Ishikawa (cell line): Measurements from ENCODE around the gene PDE4B.

ENCODE experiments used
- CEBPB ChIP-seq: IDR thresholded peaks from 2 replicates; pipeline ENCODE4 v1.6.1; 2012
- CREB1 ChIP-seq: IDR thresholded peaks from 2 replicates; pipeline ENCODE4 v1.6.1; 2012; ENCODE audit warnings: low read depth
- EGR1 ChIP-seq: IDR thresholded peaks from 2 replicates; pipeline ENCODE4 v1.6.1; 2012
- EP300 ChIP-seq: IDR thresholded peaks from 2 replicates; pipeline ENCODE4 v1.6.1; 2012; ENCODE audit warnings: borderline replicate concordance
- FOXM1 ChIP-seq: IDR thresholded peaks from 2 replicates; pipeline ENCODE4 v1.6.1; 2012; ENCODE audit warnings: low read depth, borderline replicate concordance
- MAX ChIP-seq: IDR thresholded peaks from 2 replicates; pipeline ENCODE4 v1.6.1; 2012
- NFIC ChIP-seq: IDR thresholded peaks from 2 replicates; pipeline ENCODE4 v1.6.1; 2012
- RAD21 ChIP-seq: IDR thresholded peaks from 2 replicates; pipeline ENCODE4 v1.6.1; 2012; ENCODE audit warnings: low read depth
- REST ChIP-seq: IDR thresholded peaks from 2 replicates; pipeline ENCODE4 v1.6.1; 2012; ENCODE audit warnings: low read depth, mild to moderate bottlenecking
- TAF1 ChIP-seq: IDR thresholded peaks from 2 replicates; pipeline ENCODE4 v1.6.1; 2012; ENCODE audit warnings: low read depth, mild to moderate bottlenecking
- TCF12 ChIP-seq: IDR thresholded peaks from 2 replicates; pipeline ENCODE4 v1.6.1; 2012; ENCODE audit warnings: low read depth
- TEAD4 ChIP-seq: IDR thresholded peaks from 2 replicates; pipeline ENCODE4 v1.6.1; 2012
- USF1 ChIP-seq: IDR thresholded peaks from 2 replicates; pipeline ENCODE4 v1.6.1; 2012
- YY1 ChIP-seq: IDR thresholded peaks from 2 replicates; pipeline ENCODE4 v1.6.1; 2012; ENCODE audit warnings: low read depth
- ZBTB7A ChIP-seq: IDR thresholded peaks from 2 replicates; pipeline ENCODE4 v1.6.1; 2012; ENCODE audit warnings: low read depth

PDE4B gene

GRCh38 chr1:65965112-65965996, 172.7 kb downstream of the PDE4B start:
- TF ChIP-seq ZBTB7A (no peak), MAX (no peak), EGR1 (no peak), NFIC (no peak), CREB1 (no peak), RAD21 (no peak), YY1 (no peak), EP300 (no peak), TAF1 (no peak), USF1 (no peak), TCF12 (no peak), CEBPB (no peak), TEAD4 (no peak)

DNA sequence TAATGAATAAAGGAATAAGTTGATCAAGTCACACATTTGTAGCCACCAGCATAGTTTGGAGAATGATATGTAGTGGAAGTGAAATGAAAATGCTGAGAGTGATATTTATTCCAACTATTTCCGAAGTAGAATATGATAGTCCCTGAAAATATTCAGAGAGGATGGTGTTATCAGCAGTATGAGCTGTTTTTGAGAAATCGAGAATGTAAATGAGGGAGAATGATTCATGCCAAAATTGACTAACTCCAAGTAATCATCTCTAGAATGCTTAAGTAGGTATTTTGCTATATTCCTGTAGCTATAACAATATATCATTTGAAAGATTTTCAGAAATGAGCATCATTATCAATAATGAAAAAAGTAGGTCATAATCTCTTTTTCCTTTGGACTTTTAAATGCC, 178.9 kb downstream of the PDE4B start:
- TF ChIP-seq TAF1 (no peak), CREB1 (no peak), YY1 (no peak), EGR1 (no peak), REST (no peak), USF1 (no peak), FOXM1 (no peak), EP300 (no peak), TEAD4 (no peak), RAD21 (no peak), NFIC (no peak), TCF12 (no peak), MAX (no peak)

DNA sequence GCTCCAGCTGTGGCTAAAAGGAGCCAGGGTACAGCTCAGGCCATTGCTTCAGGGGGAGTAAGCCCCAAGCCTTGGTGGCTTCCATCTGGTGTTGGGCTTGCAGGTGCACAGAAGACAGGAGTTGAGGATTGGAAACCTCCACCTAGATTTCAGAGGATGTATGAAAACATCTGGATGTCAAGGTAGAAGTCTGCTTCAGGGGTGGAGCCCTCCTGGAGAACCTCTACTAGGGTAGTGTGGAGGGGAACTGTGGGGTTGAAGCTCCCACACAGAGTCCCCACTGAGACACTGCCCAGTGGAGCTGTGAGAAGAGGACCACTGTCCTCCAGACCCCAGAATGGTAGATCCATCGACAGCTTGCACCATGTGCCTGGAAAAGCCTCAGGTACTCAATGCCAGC, 183.0 kb downstream of the PDE4B start:
- TF ChIP-seq FOXM1, result no peak
- TF ChIP-seq EP300, result no peak
- no peak for TF ChIP-seq EGR1
- TF ChIP-seq YY1, result no peak
- TF ChIP-seq TEAD4, result no peak
- no peak for TF ChIP-seq USF1
- TF ChIP-seq RAD21, result no peak
- no peak for TF ChIP-seq MAX
- TF ChIP-seq CREB1, result no peak
- no peak for TF ChIP-seq REST
- no peak for TF ChIP-seq ZBTB7A
- no peak for TF ChIP-seq TAF1
- TF ChIP-seq NFIC, result no peak
- TF ChIP-seq TCF12, result no peak
- no peak for TF ChIP-seq CEBPB

GRCh38 chr1:65979136-65980044, 186.7 kb downstream of the PDE4B start:
- TF ChIP-seq MAX, result no peak
- TF ChIP-seq TCF12, result no peak
- no peak for TF ChIP-seq NFIC
- TF ChIP-seq TAF1, result no peak
- no peak for TF ChIP-seq CEBPB
- no peak for TF ChIP-seq CREB1
- TF ChIP-seq RAD21, result no peak
- TF ChIP-seq USF1, result no peak
- TF ChIP-seq FOXM1, result no peak
